ENCODE data around the gene ATL3. TPM values are rescaled to one million over a fixed set of nuclear protein-coding genes. Genes with fewer than 3 reads are reported as not detected.

Gene ATL3
- total and polyA plus RNA-seq, 2 donors (not counting 3 experiments of a cell fraction or from before 2014, with no cell fraction given) = 21.7 to 70.2 TPM

DNA sequence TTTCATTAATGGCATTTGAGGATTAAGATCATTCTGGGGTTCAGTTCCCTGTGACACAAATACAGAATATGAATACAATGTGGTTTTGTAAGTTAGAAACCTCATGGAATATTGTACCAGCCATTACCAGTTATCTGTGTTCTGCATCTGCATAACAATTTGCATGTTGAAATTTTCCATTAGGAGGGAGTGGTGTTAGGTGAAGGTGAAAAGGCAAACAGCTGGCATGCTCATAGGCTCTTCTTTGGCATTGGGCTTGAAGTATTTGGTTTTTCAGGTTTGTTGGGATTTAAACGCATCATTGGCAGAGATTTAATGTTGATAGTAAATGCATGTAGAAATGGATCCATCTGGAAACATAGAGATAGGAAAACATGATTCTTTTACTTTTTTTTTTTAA is 28.7 kb upstream of the ATL3 start:
- Histone ChIP-seq H3K9me1 (replicated peaks; ENCODE audit: control insufficient read depth, extremely low read depth, insufficient read depth, low read length) (no peaks in the 10 kb centered on the region), H3K4me2 (ENCODE audit: insufficient read depth, low read length) (no peak overlapping the region), H3K9me3 (replicated peaks; ENCODE audit: control insufficient read depth, insufficient read depth, low read length) (no peaks in the 10 kb centered on the region), H3K4me1 (ENCODE audit: control insufficient read depth, extremely low read depth, insufficient read depth, low read length) (no peaks in the 10 kb centered on the region), H4K20me1 (replicated peaks; ENCODE audit: control insufficient read depth, extremely low read depth, insufficient read depth, low read length) (no peaks in the 10 kb centered on the region), H3K27ac (ENCODE audit: insufficient read depth, low read depth, low read length) (no peak overlapping the region), H3K9ac (replicated peaks; ENCODE audit: extremely low read depth, insufficient read depth, low read length) (no peak overlapping the region), H3K36me3 (ENCODE audit: control insufficient read depth in 2 of 2, extremely low read depth in 1 of 2, insufficient read depth in 2 of 2, low read length in 2 of 2) (no peaks in the 10 kb centered on the region), H2AFZ (ENCODE audit: low read depth, low read length) (no peak overlapping the region), H3K27me3 (ENCODE audit: control insufficient read depth in 2 of 2, insufficient read depth in 2 of 2, low read length in 2 of 2) (no peaks in the 10 kb centered on the region), H3K4me3 (replicated peaks in 1 of 3; ENCODE audit: insufficient read depth in 1 of 3, low read depth in 1 of 3, low read length in 3 of 3) (no peak overlapping the region), H3K79me2 (ENCODE audit: control insufficient read depth, insufficient read depth, low read length) (peaks cover 39% of the 10 kb centered on the region)
- BruUV-seq (replicated peaks) = no TSS peak
- TF ChIP-seq MYC (IDR thresholded peaks at IDR 0.05; ENCODE audit: low read depth, low read length) = no peak
- no peak for TF ChIP-seq MAX (IDR thresholded peaks at IDR 0.05; ENCODE audit: insufficient read depth, insufficient read length)
- no peak for TF ChIP-seq JUN (IDR thresholded peaks at IDR 0.05; ENCODE audit: borderline replicate concordance, insufficient read depth, insufficient read length, low read depth)
- TF ChIP-seq POLR2A (IDR thresholded peaks at IDR 0.05; ENCODE audit: low read depth, low read length) = no peak
- TF ChIP-seq EZH2 (IDR thresholded peaks at IDR 0.05; ENCODE audit: borderline replicate concordance, low read depth, low read length, severe bottlenecking) = no peak
- no peak for TF ChIP-seq GATA2 (IDR thresholded peaks at IDR 0.05; ENCODE audit: insufficient read depth, insufficient read length, low read depth, low read length)
- no peak for TF ChIP-seq CTCF (IDR thresholded peaks at IDR 0.05; ENCODE audit: extremely low read depth in 1 of 2, insufficient read depth in 1 of 2, low read depth in 1 of 2, low read length in 2 of 2)
- TF ChIP-seq FOS (IDR thresholded peaks at IDR 0.05; ENCODE audit: borderline replicate concordance, insufficient read depth, low read length) = no peak
- TF ChIP-seq POLR2AphosphoS5 (IDR thresholded peaks at IDR 0.05; ENCODE audit: insufficient read depth, low read depth, low read length) = no peak
- intact Hi-C loops (cut with micrococcal nuclease) = no loop called here
- dilution Hi-C loops (cut with MboI; ENCODE audit: extremely low pct_ligation_motif_present, low sequenced_read_pairs) = no loop called here
- DNase-seq (ENCODE audit: low read depth, low spot score) (no peak), FAIRE-seq (no peak)
- ChIA-PET CTCF (interaction anchor here (1.2 to 1.5 kb wide), 3 partner anchors 8 to 11 kb away, joined by 3 to 4 read pairs (median 4); no protein-coding TSS in a partner anchor), POLR2A (interaction anchor here (0.7 kb wide), 1 partner anchor 1031 kb away, joined by 3 read pairs; no protein-coding TSS in a partner anchor)

All from endothelial cell of umbilical vein (primary cell).